Stimulated activated CD8-positive, alpha-beta memory T cell treated with anti-CD3 and anti-CD28 coated beads, Interleukin-7, amount 100 ng/mL, for 4 hours (primary cell): ENCODE data around the gene UCN3.
"Not testable (repeated sequence)": the region's sequence is repeated elsewhere in the genome, so short reads cannot be mapped to it uniquely, and the experiment has no call there.

Source experiments
- DNase-seq, 2 donors: peaks; one replicate each; pipeline ENCODE4 v3.0.0-alpha.2; 2020; ENCODE audit warnings: low read depth in 2 of 2

UCN3 gene

DNA sequence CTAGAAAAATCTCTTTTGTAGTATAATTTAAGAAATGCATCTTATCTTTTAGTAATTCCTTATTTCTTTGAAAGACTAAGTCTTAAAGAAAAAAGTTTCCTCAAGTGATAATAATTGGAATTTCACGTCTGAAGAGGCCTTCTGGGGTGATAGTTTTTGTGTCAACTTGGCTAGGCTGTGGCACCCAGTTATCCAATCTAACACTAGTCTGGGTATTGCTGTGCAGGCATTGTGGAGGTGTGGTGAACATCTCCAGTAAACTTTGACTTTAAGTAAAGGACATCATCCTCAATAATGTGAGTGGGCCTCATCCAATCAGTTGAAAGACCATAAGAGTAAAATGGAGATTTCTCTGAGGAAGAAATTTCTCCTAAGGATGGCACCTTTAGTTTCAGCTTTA lies 42.2 kb downstream of the UCN3 start:
- DNase-seq = no peak

DNA sequence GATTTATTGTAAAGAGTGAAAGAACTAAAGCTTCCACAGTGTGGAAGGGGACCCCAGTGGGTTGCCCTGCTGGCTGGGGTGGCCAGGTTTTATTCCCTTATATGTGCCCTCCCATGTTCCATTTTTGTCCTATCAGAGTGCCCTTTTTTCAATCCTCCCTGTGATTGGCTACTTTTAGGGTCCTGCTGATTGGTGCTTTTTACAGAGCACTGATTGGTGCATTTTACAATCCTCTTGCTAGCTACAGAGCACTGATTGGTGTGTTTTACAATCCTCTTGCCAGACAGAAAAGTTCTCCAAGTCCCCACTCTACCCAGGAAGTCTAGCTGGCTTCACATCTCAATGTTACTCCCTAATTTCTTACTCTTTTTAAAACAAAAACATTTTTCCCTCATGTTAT lies 46.0 kb downstream of the UCN3 start:
- not testable (repeated sequence) for DNase-seq

GRCh38 chr10:5411941-5412276 lies 47.1 kb downstream of the UCN3 start:
- DNase-seq = no peak

- DNase-seq = peak; percentile 24 to 43
Observed at GRCh38 chr10:5412277-5412941, 47.6 kb downstream of the UCN3 start, which contains the start of gene NET1. Gene NET1 (plus strand): TSS chr10:5412557. CDS start chr10:5412693, 136 bp downstream.

DNA sequence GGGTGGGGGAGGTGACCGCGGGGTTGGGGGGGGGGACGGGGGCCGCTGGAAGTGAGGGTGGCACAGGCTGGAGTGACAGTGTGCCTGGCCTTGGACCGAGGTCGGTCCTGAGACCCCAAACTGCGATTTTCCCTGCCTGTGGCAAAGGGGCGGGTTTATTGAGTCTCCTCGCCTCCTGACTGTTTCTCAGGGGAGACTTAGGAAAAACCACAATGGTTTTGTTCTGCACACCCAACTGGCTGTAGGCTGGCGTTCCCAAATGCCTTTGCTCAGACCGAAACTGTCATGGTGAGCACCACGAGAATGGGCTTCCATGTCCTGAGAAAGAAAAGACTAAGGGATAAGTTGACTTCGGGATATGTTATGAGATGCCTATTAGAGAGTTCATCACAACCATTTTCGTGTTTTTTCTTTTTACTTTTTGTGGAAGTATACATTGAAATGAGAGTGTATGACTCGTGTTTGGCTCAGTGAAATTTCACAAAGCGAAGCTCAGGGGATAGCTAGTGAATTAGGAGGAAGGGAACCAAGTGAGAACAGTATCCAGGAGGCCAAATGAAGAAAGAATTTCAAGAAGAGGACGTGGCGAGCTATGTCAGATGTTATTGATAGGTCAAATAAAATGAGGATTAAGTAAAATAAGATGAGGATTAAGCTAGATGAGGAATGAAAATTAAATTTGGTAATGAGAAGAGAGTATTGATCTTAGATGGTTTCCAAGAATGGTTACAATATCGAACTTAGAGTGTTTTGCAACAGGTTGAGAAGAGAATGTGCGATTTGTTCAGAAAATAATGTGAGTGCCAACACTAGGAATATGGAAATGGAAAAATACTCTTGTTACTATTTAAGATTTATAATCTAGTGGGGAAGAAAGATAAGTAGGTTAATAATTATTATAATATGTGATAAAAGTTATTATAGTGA lies 48.5 kb downstream of the UCN3 start:
- no peak for DNase-seq

DNA sequence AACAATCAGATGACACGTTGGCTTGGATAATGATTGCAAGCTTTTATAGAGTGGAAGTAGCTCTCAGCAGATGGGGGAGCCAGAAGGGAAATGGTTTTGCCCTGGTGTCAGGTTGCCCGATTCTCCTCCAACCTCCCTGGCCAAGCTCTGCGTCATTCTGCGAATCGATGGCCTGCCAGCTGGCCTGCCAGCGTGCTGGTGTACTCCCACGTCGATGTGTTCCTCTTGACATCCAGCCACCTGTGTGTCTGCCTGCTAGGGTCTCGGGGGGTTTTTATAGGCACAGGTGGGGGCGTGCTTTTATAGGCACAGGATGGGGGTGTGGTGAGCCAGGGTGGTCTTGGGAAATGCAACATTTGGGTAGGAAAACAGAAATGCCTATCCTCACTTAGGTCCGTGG lies 52.2 kb downstream of the UCN3 start:
- DNase-seq = no peak

DNA sequence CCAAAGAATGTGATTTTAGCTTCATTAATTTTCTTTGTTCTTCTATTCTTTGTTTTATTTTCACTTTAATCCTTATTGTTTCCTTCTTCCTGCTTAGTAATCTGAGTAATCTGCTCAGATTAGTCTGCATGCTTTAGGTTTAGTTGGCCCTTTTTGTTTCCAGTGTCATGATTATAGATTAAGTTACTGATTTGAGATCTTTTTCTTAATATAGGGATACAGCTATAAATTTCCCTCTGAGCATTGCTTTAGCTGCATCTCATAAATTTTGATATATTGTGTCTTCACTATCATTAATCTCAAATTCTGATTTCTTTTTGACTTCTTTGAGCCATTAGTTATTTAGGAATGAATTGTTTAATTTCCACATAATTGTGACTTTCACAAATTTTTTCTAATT lies 53.8 kb downstream of the UCN3 start:
- DNase-seq = no peak

- no peak for DNase-seq
Observed at GRCh38 chr10:5419466-5420094, 54.8 kb downstream of the UCN3 start.

DNA sequence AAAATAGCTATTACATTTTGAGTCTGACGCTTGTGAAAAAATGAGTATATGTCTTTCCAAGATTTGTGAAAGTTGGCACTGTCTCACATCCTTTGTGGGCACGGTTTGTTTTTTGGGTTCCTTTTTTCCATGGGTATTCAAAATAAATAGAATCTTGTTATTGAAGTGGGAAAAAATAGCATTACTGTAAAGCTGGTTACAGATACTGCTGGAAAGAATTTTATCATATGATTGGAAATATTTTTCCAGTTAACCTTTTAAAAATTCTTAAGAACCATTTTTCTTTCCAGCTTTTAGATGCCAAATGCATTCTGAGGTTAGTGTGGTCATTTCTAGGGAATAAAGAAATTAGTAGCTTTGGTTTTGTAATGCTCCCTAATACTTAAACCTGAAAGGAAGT lies 59.0 kb downstream of the UCN3 start:
- no peak for DNase-seq
